DND-41 (cell line): Measurements from ENCODE around the gene MYCBPAP.

Source experiments
- CTCF ChIP-seq: IDR thresholded peaks from 2 replicates; pipeline ENCODE4 v1.5.1; 2012; ENCODE audit warnings: borderline replicate concordance, low read length, moderate library complexity, mild to moderate bottlenecking; ENCODE audit not compliant: poor library complexity, severe bottlenecking; ENCODE audit errors: extremely low read depth
- EZH2 ChIP-seq: IDR thresholded peaks from 3 replicates; pipeline ENCODE4 v1.6.1; 2012; ENCODE audit warnings: borderline replicate concordance, low read depth, mild to moderate bottlenecking, moderate library complexity, low read length, inconsistent platforms; ENCODE audit not compliant: severe bottlenecking

- TF ChIP-seq CTCF (no peak), EZH2 (no peak)
Measured at GRCh38 chr17:50579399-50579798, 71.2 kb downstream of the MYCBPAP start.
